HepG2 (cell line): ENCODE data around the gene APOA1. TPM values are rescaled to one million over a fixed set of nuclear protein-coding genes. Genes with fewer than 3 reads are reported as not detected.
A peak's percentile ranks its signal among the peaks of the same experiment; 100 is the strongest.

ENCODE experiments used
- ARNTL ChIP-seq: sonication (generic); formaldehyde crosslinking; IDR thresholded peaks from 2 replicates; pipeline ENCODE4 v1.4.0; 2020; ENCODE audit warnings: mild to moderate bottlenecking, missing genetic modification reagents
- EEA1 ChIP-seq: sonication (generic); formaldehyde crosslinking; IDR thresholded peaks from 2 replicates; pipeline ENCODE4 v1.5.1; 2020; ENCODE audit warnings: mild to moderate bottlenecking, missing genetic modification reagents, borderline replicate concordance
- ELF4 ChIP-seq: sonication (generic); formaldehyde crosslinking; IDR thresholded peaks from 2 replicates; pipeline ENCODE4 v1.5.0; 2020; ENCODE audit warnings: missing genetic modification reagents, mild to moderate bottlenecking, moderate library complexity, borderline replicate concordance
- FOXM1 ChIP-seq: sonication (generic); formaldehyde crosslinking; IDR thresholded peaks from 2 replicates; pipeline ENCODE4 v1.5.0; 2020; ENCODE audit warnings: missing genetic modification reagents
- GZF1 ChIP-seq: sonication (generic); formaldehyde crosslinking; IDR thresholded peaks from 2 replicates; pipeline ENCODE4 v1.5.1; 2020; ENCODE audit warnings: mild to moderate bottlenecking, missing genetic modification reagents
- MEF2D ChIP-seq: sonication (generic); formaldehyde crosslinking; IDR thresholded peaks from 2 replicates; pipeline ENCODE4 v1.5.1; 2020; ENCODE audit warnings: mild to moderate bottlenecking, missing genetic modification reagents
- PAWR ChIP-seq: sonication (generic); formaldehyde crosslinking; IDR thresholded peaks from 2 replicates; pipeline ENCODE4 v1.4.0; 2020; ENCODE audit warnings: missing genetic modification reagents, mild to moderate bottlenecking, borderline replicate concordance
- SMAD1 ChIP-seq: sonication (generic); formaldehyde crosslinking; IDR thresholded peaks from 2 replicates; pipeline ENCODE4 v1.4.0; 2020; ENCODE audit warnings: missing genetic modification reagents, low read depth, mild to moderate bottlenecking, borderline replicate concordance
- ZNF224 ChIP-seq: sonication (generic); formaldehyde crosslinking; IDR thresholded peaks from 2 replicates; pipeline ENCODE4 v1.5.0; 2020; ENCODE audit warnings: mild to moderate bottlenecking, missing genetic modification reagents
- ZNF33A ChIP-seq: sonication (generic); formaldehyde crosslinking; IDR thresholded peaks from 2 replicates; pipeline ENCODE4 v1.5.1; 2020; ENCODE audit warnings: missing genetic modification reagents, mild to moderate bottlenecking, moderate library complexity, borderline replicate concordance
- ZNF383 ChIP-seq: sonication (generic); formaldehyde crosslinking; IDR thresholded peaks from 2 replicates; pipeline ENCODE4 v1.4.0; 2020; ENCODE audit warnings: missing genetic modification reagents, mild to moderate bottlenecking, borderline replicate concordance
- ZNF44 ChIP-seq: sonication (generic); formaldehyde crosslinking; IDR thresholded peaks from 2 replicates; pipeline ENCODE4 v1.5.1; 2020; ENCODE audit warnings: mild to moderate bottlenecking, missing genetic modification reagents
- ZNF460 ChIP-seq: sonication (generic); formaldehyde crosslinking; IDR thresholded peaks from 2 replicates; pipeline ENCODE4 v1.5.1; 2020; ENCODE audit warnings: missing genetic modification reagents, mild to moderate bottlenecking, borderline replicate concordance
- ZNF607 ChIP-seq: sonication (generic); formaldehyde crosslinking; IDR thresholded peaks from 2 replicates; pipeline ENCODE4 v1.5.1; 2020; ENCODE audit warnings: missing genetic modification reagents, mild to moderate bottlenecking, borderline replicate concordance
- ZNF629 ChIP-seq: sonication (generic); formaldehyde crosslinking; conservative IDR thresholded peaks from 2 replicates; pipeline ENCODE4 v1.5.0; 2020; ENCODE audit warnings: missing genetic modification reagents
- ZNF883 ChIP-seq: sonication (generic); formaldehyde crosslinking; IDR thresholded peaks from 2 replicates; pipeline ENCODE4 v1.5.1; 2020; ENCODE audit warnings: mild to moderate bottlenecking, missing genetic modification reagents; ENCODE audit errors: not compliant biosample characterization
- polyA plus RNA-seq, 8 experiments: library from polyadenylated mRNA; depleted of rRNA in 3 of 8; stranded (reverse) in 7 of 8; unstranded in 1 of 8; fragments of >200 nt; fragmentation: Illumina TruSeq in 4 of 8; extraction: Trizol in 4 of 8; gene quantifications; 2 replicates each; pipeline versions ENCODE4 v1.2.1 to v1.2.3, GENCODE V29; 2011 to 2016; ENCODE audit warnings: low read depth in 4 of 8, missing spikeins in 1 of 8, mixed read lengths in 1 of 8; ENCODE audit not compliant: insufficient read depth in 1 of 8
- total RNA-seq, 5 experiments: library from RNA; depleted of rRNA; stranded (reverse); fragments of >200 nt; fragmentation: Illumina TruSeq; extraction: Trizol; gene quantifications; 2 replicates each; pipeline ENCODE4 v1.2.3, GENCODE V29; 2016; ENCODE audit warnings: low read depth in 1 of 5
- TF ChIP-seq, protein P1 (sequence below): sonication (generic); formaldehyde crosslinking; IDR thresholded peaks from 2 replicates; pipeline ENCODE4 v1.5.0; 2020; ENCODE audit warnings: mild to moderate bottlenecking, missing genetic modification reagents, borderline replicate concordance
- TF ChIP-seq, protein P2 (sequence below): sonication (generic); formaldehyde crosslinking; IDR thresholded peaks from 2 replicates; pipeline ENCODE4 v1.9.0; 2022; ENCODE audit warnings: missing genetic modification reagents, mild to moderate bottlenecking, borderline replicate concordance
- TF ChIP-seq, protein P3 (sequence below): sonication (generic); formaldehyde crosslinking; IDR thresholded peaks from 2 replicates; pipeline ENCODE4 v1.4.0; 2020; ENCODE audit warnings: missing genetic modification reagents

The APOA1 gene
- total and polyA plus RNA-seq, 2 of the 13 experiments (the other 11 are each of a cell fraction or from before 2014, with no cell fraction given) = 1,973 to 5,485 TPM

DNA sequence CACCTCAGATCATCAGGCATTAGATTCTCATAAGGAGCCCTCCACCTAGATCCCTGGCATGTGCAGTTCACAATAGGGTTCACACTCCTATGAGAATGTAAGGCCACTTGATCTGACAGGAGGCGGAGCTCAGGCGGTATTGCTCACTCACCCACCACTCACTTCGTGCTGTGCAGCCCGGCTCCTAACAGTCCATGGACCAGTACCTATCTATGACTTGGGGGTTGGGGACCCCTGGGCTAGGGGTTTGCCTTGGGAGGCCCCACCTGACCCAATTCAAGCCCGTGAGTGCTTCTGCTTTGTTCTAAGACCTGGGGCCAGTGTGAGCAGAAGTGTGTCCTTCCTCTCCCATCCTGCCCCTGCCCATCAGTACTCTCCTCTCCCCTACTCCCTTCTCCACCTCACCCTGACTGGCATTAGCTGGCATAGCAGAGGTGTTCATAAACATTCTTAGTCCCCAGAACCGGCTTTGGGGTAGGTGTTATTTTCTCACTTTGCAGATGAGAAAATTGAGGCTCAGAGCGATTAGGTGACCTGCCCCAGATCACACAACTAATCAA is 5.6 kb downstream of the APOA1 start (continued):
- TF ChIP-seq, protein P1, sequence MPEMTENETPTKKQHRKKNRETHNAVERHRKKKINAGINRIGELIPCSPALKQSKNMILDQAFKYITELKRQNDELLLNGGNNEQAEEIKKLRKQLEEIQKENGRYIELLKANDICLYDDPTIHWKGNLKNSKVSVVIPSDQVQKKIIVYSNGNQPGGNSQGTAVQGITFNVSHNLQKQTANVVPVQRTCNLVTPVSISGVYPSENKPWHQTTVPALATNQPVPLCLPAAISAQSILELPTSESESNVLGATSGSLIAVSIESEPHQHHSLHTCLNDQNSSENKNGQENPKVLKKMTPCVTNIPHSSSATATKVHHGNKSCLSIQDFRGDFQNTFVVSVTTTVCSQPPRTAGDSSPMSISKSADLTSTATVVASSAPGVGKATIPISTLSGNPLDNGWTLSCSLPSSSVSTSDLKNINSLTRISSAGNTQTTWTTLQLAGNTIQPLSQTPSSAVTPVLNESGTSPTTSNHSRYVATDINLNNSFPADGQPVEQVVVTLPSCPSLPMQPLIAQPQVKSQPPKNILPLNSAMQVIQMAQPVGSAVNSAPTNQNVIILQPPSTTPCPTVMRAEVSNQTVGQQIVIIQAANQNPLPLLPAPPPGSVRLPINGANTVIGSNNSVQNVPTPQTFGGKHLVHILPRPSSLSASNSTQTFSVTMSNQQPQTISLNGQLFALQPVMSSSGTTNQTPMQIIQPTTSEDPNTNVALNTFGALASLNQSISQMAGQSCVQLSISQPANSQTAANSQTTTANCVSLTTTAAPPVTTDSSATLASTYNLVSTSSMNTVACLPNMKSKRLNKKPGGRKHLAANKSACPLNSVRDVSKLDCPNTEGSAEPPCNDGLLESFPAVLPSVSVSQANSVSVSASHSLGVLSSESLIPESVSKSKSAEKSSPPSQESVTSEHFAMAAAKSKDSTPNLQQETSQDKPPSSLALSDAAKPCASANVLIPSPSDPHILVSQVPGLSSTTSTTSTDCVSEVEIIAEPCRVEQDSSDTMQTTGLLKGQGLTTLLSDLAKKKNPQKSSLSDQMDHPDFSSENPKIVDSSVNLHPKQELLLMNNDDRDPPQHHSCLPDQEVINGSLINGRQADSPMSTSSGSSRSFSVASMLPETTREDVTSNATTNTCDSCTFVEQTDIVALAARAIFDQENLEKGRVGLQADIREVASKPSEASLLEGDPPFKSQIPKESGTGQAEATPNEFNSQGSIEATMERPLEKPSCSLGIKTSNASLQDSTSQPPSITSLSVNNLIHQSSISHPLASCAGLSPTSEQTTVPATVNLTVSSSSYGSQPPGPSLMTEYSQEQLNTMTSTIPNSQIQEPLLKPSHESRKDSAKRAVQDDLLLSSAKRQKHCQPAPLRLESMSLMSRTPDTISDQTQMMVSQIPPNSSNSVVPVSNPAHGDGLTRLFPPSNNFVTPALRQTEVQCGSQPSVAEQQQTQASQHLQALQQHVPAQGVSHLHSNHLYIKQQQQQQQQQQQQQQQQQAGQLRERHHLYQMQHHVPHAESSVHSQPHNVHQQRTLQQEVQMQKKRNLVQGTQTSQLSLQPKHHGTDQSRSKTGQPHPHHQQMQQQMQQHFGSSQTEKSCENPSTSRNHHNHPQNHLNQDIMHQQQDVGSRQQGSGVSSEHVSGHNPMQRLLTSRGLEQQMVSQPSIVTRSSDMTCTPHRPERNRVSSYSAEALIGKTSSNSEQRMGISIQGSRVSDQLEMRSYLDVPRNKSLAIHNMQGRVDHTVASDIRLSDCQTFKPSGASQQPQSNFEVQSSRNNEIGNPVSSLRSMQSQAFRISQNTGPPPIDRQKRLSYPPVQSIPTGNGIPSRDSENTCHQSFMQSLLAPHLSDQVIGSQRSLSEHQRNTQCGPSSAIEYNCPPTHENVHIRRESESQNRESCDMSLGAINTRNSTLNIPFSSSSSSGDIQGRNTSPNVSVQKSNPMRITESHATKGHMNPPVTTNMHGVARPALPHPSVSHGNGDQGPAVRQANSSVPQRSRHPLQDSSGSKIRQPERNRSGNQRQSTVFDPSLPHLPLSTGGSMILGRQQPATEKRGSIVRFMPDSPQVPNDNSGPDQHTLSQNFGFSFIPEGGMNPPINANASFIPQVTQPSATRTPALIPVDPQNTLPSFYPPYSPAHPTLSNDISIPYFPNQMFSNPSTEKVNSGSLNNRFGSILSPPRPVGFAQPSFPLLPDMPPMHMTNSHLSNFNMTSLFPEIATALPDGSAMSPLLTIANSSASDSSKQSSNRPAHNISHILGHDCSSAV (CRISPR knock-in tag) = no peak
- TF ChIP-seq, protein P2, sequence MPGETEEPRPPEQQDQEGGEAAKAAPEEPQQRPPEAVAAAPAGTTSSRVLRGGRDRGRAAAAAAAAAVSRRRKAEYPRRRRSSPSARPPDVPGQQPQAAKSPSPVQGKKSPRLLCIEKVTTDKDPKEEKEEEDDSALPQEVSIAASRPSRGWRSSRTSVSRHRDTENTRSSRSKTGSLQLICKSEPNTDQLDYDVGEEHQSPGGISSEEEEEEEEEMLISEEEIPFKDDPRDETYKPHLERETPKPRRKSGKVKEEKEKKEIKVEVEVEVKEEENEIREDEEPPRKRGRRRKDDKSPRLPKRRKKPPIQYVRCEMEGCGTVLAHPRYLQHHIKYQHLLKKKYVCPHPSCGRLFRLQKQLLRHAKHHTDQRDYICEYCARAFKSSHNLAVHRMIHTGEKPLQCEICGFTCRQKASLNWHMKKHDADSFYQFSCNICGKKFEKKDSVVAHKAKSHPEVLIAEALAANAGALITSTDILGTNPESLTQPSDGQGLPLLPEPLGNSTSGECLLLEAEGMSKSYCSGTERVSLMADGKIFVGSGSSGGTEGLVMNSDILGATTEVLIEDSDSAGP (CRISPR knock-in tag) = 0 out of 2 replicates have a peak, but pooled peaks have one; percentile 24
- TF ChIP-seq ZNF460 (CRISPR knock-in tag) (no peak), FOXM1 (CRISPR knock-in tag) (no peak), ZNF883 (CRISPR knock-in tag) (peak; percentile 10), SMAD1 (CRISPR knock-in tag) (no peak), ELF4 (CRISPR knock-in tag) (no peak), ZNF383 (no peak), GZF1 (CRISPR knock-in tag) (0 out of 2 replicates have a peak, but pooled peaks have one; percentile 49), ZNF224 (no peak), ZNF607 (CRISPR knock-in tag) (no peak), MEF2D (CRISPR knock-in tag) (0 out of 2 replicates have a peak, but pooled peaks have one; percentile 1), ARNTL (CRISPR knock-in tag) (no peak), ZNF33A (CRISPR knock-in tag) (no peak; the same call in 1 of the 2 replicates), ZNF629 (no peak), PAWR (CRISPR knock-in tag) (0 out of 2 replicates have a peak, but pooled peaks have one; percentile 80), ZNF44 (CRISPR knock-in tag) (no peak), EEA1 (CRISPR knock-in tag) (no peak)
- TF ChIP-seq, protein P3, sequence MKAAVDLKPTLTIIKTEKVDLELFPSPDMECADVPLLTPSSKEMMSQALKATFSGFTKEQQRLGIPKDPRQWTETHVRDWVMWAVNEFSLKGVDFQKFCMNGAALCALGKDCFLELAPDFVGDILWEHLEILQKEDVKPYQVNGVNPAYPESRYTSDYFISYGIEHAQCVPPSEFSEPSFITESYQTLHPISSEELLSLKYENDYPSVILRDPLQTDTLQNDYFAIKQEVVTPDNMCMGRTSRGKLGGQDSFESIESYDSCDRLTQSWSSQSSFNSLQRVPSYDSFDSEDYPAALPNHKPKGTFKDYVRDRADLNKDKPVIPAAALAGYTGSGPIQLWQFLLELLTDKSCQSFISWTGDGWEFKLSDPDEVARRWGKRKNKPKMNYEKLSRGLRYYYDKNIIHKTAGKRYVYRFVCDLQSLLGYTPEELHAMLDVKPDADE (CRISPR knock-in tag) = no peak
